ENCODE data around the gene DSTN. TPM values are rescaled to one million over a fixed set of nuclear protein-coding genes. Genes with fewer than 3 reads are reported as not detected.

DSTN gene
- total RNA-seq, 1 experiment from 2014 or later = 202 TPM

DNA sequence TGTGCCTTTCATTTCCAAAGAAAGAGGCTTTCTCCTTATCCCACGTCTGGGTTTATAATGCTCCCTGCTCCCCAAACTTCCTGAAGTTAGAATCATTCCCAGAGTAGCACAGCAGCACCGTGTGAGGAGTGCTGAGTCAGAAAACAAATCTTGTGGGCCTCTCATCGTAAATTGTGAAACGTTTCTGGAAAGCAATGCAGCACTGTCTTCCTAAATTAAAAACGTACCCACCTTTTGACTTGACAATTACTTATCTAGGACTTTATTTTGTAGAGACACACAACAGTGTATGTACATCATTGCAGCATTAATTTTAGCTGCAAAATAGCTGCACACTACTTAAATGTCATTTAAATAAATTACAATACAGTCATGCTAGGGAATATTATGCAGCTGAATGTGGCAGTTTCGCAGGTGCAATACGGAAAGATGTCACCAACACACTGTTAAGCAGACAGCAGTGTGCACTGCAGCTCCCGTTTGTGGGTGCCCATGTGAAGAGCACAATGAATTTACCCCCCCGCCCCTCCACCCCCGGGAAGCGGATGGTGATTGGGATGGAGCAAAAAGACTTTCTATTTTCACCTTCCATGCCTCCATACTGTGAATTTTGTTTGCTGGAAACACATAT lies 81.4 kb downstream of the DSTN start:
- Histone ChIP-seq H2AFZ (ENCODE audit: low read depth, low read length, poor library complexity, severe bottlenecking) (no peak overlapping the region), H3K27me3 (ENCODE audit: insufficient read depth, low read length) (no peaks in the 10 kb centered on the region), H3K9me2 (ENCODE audit: insufficient read depth) (no peaks in the 10 kb centered on the region), H3K9ac (ENCODE audit: low read length) (no peak overlapping the region), H3K4me3 (replicated peaks in 1 of 2; ENCODE audit: low read depth in 1 of 2, low read length in 2 of 2) (no peak overlapping the region), H3K36me3 (ENCODE audit: control insufficient read depth in 1 of 2, insufficient read depth in 2 of 2, low read length in 2 of 2) (peaks cover 3 to 4% of the 10 kb centered on the region in 2 experiments; a peak in 3 of 4 replicates), H3K4me1 (ENCODE audit: control insufficient read depth in 1 of 2, insufficient read depth in 2 of 2, low read length in 2 of 2) (peaks cover 0 to 10% of the 10 kb centered on the region in 2 experiments; a peak in 2 of 4 replicates), H3K9me3 (ENCODE audit: control insufficient read depth in 1 of 2, insufficient read depth in 1 of 2, low read depth in 1 of 2, low read length in 2 of 2) (no peaks in the 10 kb centered on the region), H3K27ac (ENCODE audit: low read depth, low read length) (no peak overlapping the region), H3K4me2 (ENCODE audit: low read length) (no peak overlapping the region), H4K20me1 (ENCODE audit: insufficient read depth) (no peaks in the 10 kb centered on the region; the same call in 1 of the 2 replicates), H3K79me2 (ENCODE audit: insufficient read depth, low read length) (peaks cover 83% of the 10 kb centered on the region)
- intact Hi-C loops (cut with micrococcal nuclease) = no loop called here
- BruUV-seq (replicated peaks) = no TSS peak
- ChIA-PET RAD21 (ENCODE audit: low non-redundant PET in 1 of 2, low total read pairs in 2 of 2, uncharacterized antibody in 2 of 2, unreplicated experiment in 2 of 2) (no interaction called here), POLR2A (no interaction called here), CTCF (interaction anchor here (1.0 to 1.5 kb wide), 2 partner anchors 27 to 288 kb away, joined by 3 to 5 read pairs; no protein-coding TSS in a partner anchor)
- no peak for DNase-seq (ENCODE audit: low read depth, low spot score)
- no peak for ATAC-seq
- TF ChIP-seq ATF3 (IDR thresholded peaks at IDR 0.05) (no peak), EZH2phosphoT487 (IDR thresholded peaks at IDR 0.05; ENCODE audit: borderline replicate concordance) (no peak), CTCF (IDR thresholded peaks at IDR 0.05 in 2 of 3, conservative IDR thresholded peaks at IDR 0.05 in 1 of 3; ENCODE audit: borderline replicate concordance in 1 of 3, insufficient read depth in 1 of 3, low read depth in 2 of 3, low read length in 2 of 3) (no peak), EGR1 (IDR thresholded peaks at IDR 0.05; ENCODE audit: low read depth) (no peak), RAD21 (IDR thresholded peaks at IDR 0.05; ENCODE audit: low read depth) (no peak)
- TF ChIP-seq, protein P1, sequence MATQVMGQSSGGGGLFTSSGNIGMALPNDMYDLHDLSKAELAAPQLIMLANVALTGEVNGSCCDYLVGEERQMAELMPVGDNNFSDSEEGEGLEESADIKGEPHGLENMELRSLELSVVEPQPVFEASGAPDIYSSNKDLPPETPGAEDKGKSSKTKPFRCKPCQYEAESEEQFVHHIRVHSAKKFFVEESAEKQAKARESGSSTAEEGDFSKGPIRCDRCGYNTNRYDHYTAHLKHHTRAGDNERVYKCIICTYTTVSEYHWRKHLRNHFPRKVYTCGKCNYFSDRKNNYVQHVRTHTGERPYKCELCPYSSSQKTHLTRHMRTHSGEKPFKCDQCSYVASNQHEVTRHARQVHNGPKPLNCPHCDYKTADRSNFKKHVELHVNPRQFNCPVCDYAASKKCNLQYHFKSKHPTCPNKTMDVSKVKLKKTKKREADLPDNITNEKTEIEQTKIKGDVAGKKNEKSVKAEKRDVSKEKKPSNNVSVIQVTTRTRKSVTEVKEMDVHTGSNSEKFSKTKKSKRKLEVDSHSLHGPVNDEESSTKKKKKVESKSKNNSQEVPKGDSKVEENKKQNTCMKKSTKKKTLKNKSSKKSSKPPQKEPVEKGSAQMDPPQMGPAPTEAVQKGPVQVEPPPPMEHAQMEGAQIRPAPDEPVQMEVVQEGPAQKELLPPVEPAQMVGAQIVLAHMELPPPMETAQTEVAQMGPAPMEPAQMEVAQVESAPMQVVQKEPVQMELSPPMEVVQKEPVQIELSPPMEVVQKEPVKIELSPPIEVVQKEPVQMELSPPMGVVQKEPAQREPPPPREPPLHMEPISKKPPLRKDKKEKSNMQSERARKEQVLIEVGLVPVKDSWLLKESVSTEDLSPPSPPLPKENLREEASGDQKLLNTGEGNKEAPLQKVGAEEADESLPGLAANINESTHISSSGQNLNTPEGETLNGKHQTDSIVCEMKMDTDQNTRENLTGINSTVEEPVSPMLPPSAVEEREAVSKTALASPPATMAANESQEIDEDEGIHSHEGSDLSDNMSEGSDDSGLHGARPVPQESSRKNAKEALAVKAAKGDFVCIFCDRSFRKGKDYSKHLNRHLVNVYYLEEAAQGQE (IDR thresholded peaks at IDR 0.05; ENCODE audit: low read depth) = no peak
